ENCODE measurements around the gene PTPRN2. TPM values are rescaled to one million over a fixed set of nuclear protein-coding genes. Genes with fewer than 3 reads are reported as not detected.
A peak's percentile ranks its signal among the peaks of the same experiment; 100 is the strongest.

The PTPRN2 gene
- total RNA-seq, 4 donors from 2014 or later, result 14.9 to 34.3 (median 21.3) TPM

DNA sequence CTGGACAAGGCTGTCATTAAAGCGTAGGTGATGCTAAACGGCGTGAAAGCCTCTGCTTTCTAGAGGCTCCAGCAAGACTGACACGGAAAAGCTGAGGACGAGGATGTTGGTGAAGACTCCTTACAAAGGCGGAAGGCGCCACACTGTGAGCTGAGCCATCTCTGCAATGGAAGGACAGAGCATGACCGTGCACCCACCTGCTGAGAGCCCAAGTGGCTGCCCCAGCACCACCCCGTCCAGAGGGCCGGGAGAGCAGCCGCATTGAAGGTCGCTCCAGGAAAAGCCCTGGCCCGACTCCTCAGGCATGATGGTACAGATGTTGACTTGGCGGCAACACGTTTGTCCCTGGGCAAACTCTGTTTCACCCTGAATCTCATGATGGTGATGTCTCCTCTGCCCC is 758.1 kb downstream of the PTPRN2 start:
- Histone ChIP-seq H3K27ac (no peak overlapping the region), H3K4me1 (no peaks in the 10 kb centered on the region), H3K36me3 (no peaks in the 10 kb centered on the region), H3K4me3 (no peak overlapping the region), H3K27me3 (no peaks in the 10 kb centered on the region), H3K9me3 (no peaks in the 10 kb centered on the region)
- TF ChIP-seq, protein P1, sequence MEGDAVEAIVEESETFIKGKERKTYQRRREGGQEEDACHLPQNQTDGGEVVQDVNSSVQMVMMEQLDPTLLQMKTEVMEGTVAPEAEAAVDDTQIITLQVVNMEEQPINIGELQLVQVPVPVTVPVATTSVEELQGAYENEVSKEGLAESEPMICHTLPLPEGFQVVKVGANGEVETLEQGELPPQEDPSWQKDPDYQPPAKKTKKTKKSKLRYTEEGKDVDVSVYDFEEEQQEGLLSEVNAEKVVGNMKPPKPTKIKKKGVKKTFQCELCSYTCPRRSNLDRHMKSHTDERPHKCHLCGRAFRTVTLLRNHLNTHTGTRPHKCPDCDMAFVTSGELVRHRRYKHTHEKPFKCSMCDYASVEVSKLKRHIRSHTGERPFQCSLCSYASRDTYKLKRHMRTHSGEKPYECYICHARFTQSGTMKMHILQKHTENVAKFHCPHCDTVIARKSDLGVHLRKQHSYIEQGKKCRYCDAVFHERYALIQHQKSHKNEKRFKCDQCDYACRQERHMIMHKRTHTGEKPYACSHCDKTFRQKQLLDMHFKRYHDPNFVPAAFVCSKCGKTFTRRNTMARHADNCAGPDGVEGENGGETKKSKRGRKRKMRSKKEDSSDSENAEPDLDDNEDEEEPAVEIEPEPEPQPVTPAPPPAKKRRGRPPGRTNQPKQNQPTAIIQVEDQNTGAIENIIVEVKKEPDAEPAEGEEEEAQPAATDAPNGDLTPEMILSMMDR (IDR thresholded peaks at IDR 0.05), result no peak
- no peak for TF ChIP-seq POLR2A (IDR thresholded peaks at IDR 0.05)
- DNase-seq, result peak in 1 of 3 donors; percentile 18

GRCh38 chr7:157828881-157829280 is 758.7 kb downstream of the PTPRN2 start:
- H3K27ac ChIP-seq, result no peak overlapping the region
- no peaks in the 10 kb centered on the region for H3K9me3 ChIP-seq
- no peak for TF ChIP-seq POLR2A (IDR thresholded peaks at IDR 0.05)
- TF ChIP-seq, protein P1 (IDR thresholded peaks at IDR 0.05), result no peak
- no peak overlapping the region for H3K4me3 ChIP-seq
- DNase-seq, result no peak
- H3K36me3 ChIP-seq, result no peaks in the 10 kb centered on the region
- no peaks in the 10 kb centered on the region for H3K27me3 ChIP-seq
- no peaks in the 10 kb centered on the region for H3K4me1 ChIP-seq

- peak in 1 of 3 donors; percentile 33 for DNase-seq
- Histone ChIP-seq H3K4me1 (no peaks in the 10 kb centered on the region), H3K36me3 (no peaks in the 10 kb centered on the region), H3K27me3 (no peaks in the 10 kb centered on the region), H3K4me3 (no peak overlapping the region), H3K27ac (no peak overlapping the region), H3K9me3 (no peaks in the 10 kb centered on the region)
- TF ChIP-seq, protein P1 (IDR thresholded peaks at IDR 0.05), result no peak
- TF ChIP-seq POLR2A (IDR thresholded peaks at IDR 0.05), result no peak
Measured at GRCh38 chr7:157828190-157828589, 759.4 kb downstream of the PTPRN2 start.

- H3K4me1 ChIP-seq, result no peaks in the 10 kb centered on the region
Measured at GRCh38 chr7:157827863-157828160, 759.8 kb downstream of the PTPRN2 start.

DNA sequence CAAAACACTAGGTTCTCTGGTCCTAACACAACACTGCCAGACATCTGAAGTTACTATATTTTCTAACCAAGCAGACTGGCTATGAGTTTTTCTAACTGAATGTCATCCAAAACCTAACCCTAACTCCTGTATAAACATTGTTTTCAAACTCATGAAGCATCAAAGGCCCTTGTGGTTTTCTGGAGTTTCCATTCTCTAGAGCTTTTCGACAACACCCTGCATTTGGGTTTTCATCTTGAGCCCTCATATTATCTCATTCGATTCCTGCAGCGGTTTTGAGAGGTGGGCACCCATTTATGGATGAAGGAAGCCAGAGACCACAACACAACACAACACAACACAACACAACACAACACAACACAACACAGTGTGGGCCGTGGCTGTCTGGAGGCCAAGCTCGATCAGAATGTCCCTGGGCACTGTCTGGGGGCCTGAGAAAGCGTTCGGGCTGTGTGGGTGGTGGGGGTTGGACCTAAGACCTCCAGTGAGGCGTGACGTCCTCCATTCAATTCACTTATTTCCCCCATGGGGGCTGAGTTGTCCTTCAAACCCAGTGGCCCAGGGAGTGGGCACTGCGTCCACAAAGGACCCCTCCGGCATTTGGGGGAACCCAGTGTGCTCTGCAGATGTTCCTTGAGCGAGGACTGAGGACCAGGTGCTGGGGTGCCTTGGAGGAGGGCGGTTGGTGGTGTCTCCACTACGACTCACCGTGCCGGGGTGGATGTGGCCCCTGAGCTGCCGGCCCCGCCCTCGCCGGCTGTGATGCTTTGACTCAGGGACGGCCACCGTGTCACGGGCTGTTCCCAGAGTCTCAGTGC is 760.4 kb downstream of the PTPRN2 start:
- Histone ChIP-seq H3K27me3 (no peaks in the 10 kb centered on the region), H3K36me3 (no peaks in the 10 kb centered on the region), H3K9me3 (no peaks in the 10 kb centered on the region), H3K4me1 (no peaks in the 10 kb centered on the region), H3K27ac (no peak overlapping the region), H3K4me3 (no peak overlapping the region)
- TF ChIP-seq, protein P1 (IDR thresholded peaks at IDR 0.05), result no peak
- no peak for TF ChIP-seq POLR2A (IDR thresholded peaks at IDR 0.05)
- peak in 1 of 3 donors; percentile 34 for DNase-seq

More at GRCh38 chr7:157827863-157828160, 759.8 kb downstream of the PTPRN2 start:
- Histone ChIP-seq H3K36me3 (no peaks in the 10 kb centered on the region), H3K27me3 (no peaks in the 10 kb centered on the region), H3K4me3 (no peak overlapping the region), H3K9me3 (no peaks in the 10 kb centered on the region), H3K27ac (no peak overlapping the region)
- no peak for DNase-seq
- TF ChIP-seq, protein P1 (IDR thresholded peaks at IDR 0.05), result no peak
- TF ChIP-seq POLR2A (IDR thresholded peaks at IDR 0.05), result no peak
